NCI-H146 (cell line): Measurements from ENCODE around the gene KCTD16.
A peak's percentile ranks its signal among the peaks of the same experiment; 100 is the strongest.

Experiments
- DNase-seq: peaks from one replicate; lab custom pipeline; 2025; lab: John Stamatoyannopoulos, UW

The KCTD16 gene

GRCh38 chr5:144403817-144404420, 233.2 kb downstream of the KCTD16 start:
- no peak for DNase-seq

- DNase-seq = no peak
These were observed 234.0 kb downstream of the KCTD16 start for GRCh38 chr5:144404672-144405071.

GRCh38 chr5:144405991-144406390, 235.3 kb downstream of the KCTD16 start:
- peak; percentile 27 for DNase-seq

GRCh38 chr5:144406442-144406841, 235.8 kb downstream of the KCTD16 start:
- no peak for DNase-seq

GRCh38 chr5:144414202-144415029, 243.7 kb downstream of the KCTD16 start:
- no peak for DNase-seq

- no peak for DNase-seq
These were observed 245.5 kb downstream of the KCTD16 start for GRCh38 chr5:144416196-144416595.

- DNase-seq = no peak
These were observed 248.0 kb downstream of the KCTD16 start for GRCh38 chr5:144418719-144419118.

GRCh38 chr5:144421411-144421810, 250.7 kb downstream of the KCTD16 start:
- no peak for DNase-seq

- no peak for DNase-seq
These were observed 251.5 kb downstream of the KCTD16 start for GRCh38 chr5:144422018-144422727.

GRCh38 chr5:144427866-144428265, 257.2 kb downstream of the KCTD16 start:
- no peak for DNase-seq

GRCh38 chr5:144428326-144428725, 257.7 kb downstream of the KCTD16 start:
- no peak for DNase-seq

GRCh38 chr5:144429405-144429804, 258.7 kb downstream of the KCTD16 start:
- no peak for DNase-seq

- DNase-seq = no peak
These were observed 259.2 kb downstream of the KCTD16 start for GRCh38 chr5:144429905-144430304.

GRCh38 chr5:144433140-144433822, 262.6 kb downstream of the KCTD16 start:
- no peak for DNase-seq

GRCh38 chr5:144433893-144434292, 263.2 kb downstream of the KCTD16 start:
- peak; percentile 27 for DNase-seq

- peak; percentile 13 for DNase-seq
These were observed 265.3 kb downstream of the KCTD16 start for GRCh38 chr5:144436007-144436406.

- no peak for DNase-seq
These were observed 267.6 kb downstream of the KCTD16 start for GRCh38 chr5:144438237-144438636.

GRCh38 chr5:144448457-144448856, 277.8 kb downstream of the KCTD16 start:
- DNase-seq = no peak

GRCh38 chr5:144451187-144451973, 280.7 kb downstream of the KCTD16 start:
- no peak for DNase-seq

- DNase-seq = peak; percentile 69
These were observed 283.1 kb downstream of the KCTD16 start for GRCh38 chr5:144453753-144454152.

- DNase-seq = no peak
These were observed 286.5 kb downstream of the KCTD16 start for GRCh38 chr5:144457160-144457559.

GRCh38 chr5:144458216-144458615, 287.5 kb downstream of the KCTD16 start:
- no peak for DNase-seq
